Superior temporal gyrus (tissue), 1 donor: ENCODE data around the gene DDX54.
"Not testable (repeated sequence)": the region's sequence is repeated elsewhere in the genome, so short reads cannot be mapped to it uniquely, and the experiment has no call there.

Experiments
- DNase-seq: peaks from one replicate; pipeline ENCODE4 v3.0.0-alpha.2; 2016; ENCODE audit errors: extremely low spot score

The DDX54 gene

DNA sequence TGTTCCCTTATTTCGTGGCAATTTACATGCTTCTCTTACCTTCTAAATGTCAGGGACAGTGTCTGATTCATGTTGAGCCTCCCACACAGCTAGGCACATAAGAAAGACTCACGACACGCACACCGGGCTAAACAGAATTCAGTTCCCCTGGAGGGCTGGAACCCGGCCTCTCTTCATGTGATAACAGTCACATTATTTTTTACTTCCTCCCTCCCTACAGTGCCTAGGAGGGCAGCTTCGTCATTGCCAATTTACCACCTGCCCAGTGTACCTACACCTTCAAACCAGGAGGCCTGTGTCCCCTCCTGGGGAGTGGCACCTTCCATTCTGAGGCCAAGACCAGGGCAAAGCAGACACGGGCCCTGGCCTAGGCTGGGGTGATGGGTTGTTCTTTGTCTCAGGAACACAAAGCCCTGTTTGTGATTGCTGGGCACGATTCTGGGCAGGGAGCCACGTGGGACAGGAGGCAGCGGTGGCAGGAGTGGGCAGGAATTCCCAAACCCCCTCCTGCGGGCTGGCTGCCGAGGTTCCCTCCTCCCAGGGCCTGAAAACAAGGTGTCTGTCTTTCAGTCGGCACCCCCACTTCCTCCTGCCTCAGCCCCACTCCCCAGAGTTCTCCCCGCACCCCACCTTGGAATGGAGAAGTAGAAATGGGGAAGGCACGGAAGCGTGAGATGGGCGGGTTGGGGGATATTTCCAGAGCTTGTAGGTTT is 42.9 kb downstream of the DDX54 start:
- peak; percentile 97 for DNase-seq

DNA sequence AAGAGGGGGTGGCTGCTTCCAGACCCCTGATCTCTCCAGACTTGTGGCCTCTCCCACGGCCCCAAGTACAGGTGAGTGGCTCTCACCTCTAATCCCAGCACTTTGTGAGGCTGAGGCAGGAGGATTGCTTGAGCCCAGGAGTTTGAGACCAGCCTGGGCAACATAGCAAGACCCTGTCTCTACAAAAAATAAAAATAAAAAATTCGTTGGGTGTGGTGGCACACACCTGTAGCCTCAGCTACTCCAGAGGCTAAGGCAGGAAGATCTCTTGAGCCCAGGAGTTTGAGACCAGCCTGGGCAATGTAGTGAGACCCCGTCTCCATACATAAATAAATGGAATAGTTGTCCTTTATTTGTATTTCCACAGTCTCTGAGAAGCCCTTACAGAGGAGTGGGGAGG is 43.6 kb downstream of the DDX54 start:
- DNase-seq = not testable (repeated sequence)

DNA sequence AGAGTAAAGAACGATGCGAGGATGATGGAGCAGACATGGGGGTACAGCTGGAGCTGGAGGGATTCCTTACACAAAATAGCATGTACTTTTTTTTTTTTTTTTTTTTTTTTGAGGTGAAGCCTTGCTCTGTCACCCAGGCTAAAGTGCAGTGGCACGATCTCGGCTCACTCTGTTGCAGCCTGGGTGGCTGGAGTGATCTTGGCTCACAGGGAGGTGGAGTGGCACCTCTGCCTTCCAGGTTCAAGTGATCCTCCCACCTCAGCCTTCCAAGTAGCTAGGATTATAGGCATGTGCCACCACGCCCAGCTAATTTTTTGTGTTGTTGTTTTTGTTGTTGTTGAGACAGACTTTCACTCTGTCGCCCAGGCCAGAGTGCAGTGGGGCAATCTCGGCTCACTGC is 44.6 kb downstream of the DDX54 start:
- no peak for DNase-seq

DNA sequence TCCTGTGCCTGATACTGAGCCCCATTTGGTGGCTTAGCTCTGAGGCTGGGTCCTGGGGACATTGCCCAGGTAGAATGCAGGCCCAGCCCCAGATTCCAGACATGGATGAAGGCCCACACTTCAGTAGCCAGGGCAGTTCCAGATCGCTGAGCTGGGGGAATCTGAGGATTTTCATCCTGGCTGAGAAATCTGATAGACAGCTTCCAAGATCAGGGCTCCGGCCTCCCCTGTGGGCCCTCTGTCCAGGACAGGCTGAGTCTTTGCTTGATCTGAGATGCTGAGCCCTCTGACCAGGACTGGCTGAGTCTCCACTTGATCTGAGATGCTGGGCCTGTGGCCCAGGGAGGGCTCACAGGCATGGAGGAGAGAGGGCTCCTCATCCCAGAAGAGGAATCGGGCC is 46.5 kb downstream of the DDX54 start:
- no peak for DNase-seq

DNA sequence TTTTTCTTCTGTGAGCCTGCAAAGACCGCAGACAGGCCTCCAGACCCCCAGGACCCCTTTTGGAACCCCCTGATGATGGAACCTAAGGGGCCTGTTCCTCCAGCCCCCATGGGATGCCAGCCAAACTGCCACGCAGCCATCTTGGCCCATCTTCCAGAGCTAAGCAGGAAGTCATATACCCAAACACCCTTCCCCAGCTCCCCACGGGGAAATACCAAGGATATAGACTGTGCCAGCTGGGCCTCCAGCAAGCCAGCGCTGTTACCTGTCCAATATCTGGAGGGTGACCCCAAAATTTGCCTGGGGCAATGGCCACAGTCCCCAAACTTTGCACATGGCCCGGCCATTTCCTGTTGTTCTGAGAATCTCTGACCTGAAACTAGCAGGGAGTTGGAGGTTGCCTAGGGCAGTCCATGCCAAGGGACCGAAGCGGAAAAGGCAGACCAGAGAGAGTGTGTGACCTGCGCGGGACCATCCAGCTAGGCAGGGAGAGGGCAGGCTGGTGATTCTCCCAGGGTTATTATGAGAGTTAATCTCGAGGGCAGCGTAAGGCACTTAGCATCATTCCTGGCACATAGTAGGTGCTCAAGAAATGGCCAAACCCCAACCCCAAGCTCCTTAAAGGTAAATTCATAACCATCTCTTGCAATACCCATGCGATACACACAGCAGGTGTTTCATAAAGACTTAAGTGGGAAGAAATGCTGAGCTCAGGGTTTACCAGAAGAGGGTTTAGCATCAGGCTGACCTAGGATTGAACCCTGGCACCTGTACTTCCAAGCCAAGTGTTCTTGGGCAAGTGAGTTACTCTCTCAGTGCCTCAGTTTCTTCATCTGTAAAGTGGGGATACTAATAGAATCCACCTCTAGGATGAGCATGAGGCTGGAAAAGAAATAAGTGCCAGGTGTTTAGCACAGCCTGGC is 47.2 kb downstream of the DDX54 start:
- DNase-seq = no peak

DNA sequence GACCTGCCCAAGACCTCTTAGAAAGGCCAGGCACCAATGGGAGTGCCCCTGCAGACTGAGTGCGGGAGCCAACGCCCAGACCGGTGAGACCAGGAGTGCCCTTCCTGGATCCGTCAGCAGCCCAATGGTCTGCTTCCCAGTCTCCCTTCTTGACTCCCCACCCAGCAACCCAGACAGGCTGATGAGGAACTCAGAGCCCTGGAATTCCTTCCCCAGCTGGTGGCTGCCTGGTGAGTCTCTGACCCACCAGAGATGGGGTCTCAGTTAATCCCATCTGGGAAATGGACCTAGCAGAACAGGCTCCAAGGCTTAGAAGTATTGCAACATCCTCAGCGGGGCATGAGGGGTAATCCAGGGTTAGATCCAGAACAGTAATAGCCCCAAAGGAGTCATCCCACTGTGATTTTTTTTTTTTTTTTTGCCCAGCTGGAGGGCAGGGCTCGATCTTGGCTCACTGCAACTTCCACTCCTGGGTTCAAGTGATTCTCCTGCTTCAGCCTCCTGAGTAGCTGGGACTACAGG is 48.2 kb downstream of the DDX54 start:
- DNase-seq = no peak

DNA sequence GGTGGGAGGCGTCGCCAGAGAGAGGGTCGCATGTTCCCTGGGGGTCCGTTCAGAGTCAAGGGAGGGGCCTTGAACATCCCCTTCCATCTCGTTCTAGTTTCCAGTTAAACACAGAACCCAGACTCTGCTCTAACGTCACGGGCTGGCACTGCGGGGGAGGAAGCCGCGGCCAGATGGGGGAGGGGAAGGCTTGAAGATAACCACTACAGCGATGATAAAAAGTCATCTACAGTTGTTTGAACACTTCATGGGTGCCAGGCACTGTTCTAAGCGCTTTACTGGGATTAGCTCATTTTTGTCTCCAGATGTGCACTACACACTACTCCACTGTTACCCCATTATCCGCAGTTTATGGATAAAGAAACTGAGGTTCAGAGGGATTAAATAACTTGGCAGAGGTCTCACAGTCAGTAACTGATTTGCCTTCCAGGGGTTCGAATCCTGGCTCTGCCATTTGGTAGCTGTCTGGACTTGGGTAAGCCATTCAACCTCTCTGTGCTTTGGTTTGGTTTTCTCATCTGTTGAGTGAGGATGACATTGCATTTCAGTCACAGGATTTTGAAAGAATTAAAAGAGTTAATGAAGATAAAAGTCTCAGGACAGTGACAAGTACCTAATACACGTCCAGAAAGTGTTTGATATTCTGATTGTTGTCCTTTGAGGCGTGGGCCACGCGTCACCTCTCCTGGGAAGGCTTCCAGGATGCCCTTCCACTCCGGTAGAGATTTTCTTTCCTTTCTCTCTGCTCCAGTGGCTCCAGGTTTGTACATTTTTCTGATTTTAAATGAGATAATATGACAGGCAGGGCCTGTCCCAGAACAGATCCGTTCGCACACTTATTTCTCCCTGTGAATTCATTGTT is 48.9 kb downstream of the DDX54 start:
- peak; percentile 87 for DNase-seq

DNA sequence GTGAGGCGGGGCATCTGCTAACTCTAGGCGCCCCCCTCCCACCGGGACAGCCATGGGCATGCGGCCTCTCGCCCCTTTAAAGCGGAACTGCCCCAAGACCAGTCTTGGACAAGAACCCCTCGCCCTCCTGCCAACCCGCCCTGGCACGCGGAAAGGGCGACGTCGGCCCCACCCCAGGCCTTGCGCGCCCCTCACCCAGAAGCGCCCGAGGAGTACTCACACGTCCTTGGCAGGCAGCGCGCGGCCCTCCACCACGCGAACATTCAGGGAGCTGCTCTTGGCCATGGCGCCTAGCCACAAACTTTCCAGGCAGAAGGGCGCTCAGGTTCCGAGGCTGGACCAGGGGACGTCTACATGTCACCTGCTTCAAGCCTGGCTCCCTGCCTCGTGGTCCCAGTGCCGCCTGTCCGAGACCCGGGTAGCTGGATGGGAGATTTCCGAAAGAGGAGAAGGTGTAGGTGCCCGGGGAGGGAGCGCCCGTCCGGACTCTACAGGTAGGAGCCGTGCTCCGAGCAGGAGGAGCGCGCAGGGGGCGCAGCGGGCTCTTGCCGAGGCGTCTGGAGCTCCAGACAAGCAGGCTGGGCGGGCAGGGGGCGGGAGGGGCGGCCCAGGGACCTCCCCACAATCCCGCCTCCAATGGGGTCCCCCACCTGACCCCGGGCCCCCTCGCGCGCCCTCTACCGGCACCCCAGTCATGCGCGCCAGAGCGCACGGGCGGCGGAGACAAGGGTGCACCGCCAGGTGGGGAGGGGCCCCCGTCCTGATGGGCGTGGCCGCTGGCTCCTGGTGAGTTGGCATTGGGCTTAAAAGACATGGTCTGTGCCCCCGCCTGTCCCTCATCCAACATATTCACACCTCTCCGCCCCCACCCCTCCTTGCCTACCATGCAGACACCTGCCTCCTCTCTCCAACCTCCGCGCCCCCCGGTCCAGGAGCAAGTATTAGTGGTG is 49.8 kb downstream of the DDX54 start, which contains the start of gene RASAL1:
RASAL1 (minus strand) TSS at position 584 of the 950 bp plus-strand sequence; CDS start at position 285, 299 bp downstream.
- DNase-seq = peak; percentile 57

DNA sequence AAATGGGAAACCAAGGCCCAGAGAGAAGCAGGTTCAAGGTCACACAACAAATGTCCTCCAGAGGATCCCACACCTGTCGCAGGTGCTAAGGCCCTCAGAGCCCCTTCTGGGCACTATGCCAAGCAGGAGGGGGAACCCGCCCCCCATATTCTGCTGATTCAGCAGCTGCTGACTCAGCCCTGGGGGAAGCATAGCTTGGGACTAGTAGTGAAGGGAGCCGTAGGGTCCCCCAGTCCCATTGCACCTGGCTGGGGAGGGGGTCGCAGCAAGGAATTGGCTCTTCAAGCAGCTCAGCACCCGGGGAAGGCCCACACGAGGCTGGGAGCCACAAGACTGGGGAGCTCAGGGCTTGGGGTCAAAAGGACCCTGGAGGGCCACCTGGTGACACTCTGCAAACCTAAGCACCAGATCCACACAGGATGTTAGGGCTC is 50.7 kb downstream of the DDX54 start:
- no peak for DNase-seq

DNA sequence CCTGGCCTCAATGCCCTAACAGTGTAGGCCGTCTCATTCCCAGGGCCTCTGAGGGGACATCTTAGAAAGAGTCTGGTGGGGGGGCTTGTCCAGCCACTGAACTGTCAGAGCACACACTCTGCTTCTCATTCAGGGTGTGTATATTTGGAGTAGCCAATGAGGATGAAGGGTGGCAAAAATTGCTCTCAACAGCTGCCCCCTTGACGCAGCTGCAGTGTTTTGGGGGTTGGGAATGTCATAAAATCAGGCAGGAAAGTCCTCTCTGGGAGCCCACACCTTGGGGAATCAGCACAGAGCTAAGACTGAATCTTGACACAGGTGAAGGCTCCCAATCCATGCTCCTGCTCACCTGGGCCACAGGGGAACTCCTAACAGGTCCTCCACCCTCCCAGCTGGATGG is 51.2 kb downstream of the DDX54 start:
- DNase-seq = no peak

DNA sequence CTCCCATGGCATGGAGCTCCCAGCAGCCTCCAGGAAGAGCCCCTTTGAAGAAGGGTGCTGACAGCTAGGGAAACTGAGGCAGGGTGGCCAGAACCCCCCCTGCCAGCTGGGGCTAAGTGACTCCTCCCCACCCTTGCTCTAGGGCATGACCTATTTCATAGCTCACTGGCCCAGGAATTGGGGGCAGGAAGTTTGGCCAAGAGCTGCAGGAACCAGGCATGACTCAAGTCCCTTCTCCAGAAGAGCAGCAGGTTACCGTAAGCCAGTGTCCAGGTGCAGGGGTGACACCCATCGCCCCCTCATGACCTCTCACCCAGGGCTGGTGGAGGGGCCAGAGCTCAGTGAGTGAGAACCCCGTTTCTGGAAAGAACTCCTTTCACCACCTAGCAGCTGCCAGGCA is 51.6 kb downstream of the DDX54 start:
- DNase-seq = no peak

DNA sequence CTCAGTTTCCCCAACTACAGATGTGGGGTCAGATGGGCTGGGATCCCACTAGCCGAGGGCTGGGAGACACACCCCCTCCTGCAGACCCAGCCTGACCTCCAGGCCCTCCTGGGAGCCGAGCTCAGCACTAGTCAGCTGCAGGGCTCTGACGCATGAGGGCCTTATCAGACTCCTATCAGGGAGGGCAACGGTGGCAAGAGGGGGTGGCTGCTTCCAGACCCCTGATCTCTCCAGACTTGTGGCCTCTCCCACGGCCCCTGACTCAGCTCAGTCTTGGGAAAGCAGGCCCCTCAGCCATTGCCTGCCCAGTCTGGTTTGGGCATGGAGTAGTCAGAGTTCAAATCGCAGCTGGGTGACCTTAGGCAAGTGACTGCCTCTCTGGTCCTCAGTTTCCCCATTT is 52.2 kb downstream of the DDX54 start:
- DNase-seq = no peak

DNA sequence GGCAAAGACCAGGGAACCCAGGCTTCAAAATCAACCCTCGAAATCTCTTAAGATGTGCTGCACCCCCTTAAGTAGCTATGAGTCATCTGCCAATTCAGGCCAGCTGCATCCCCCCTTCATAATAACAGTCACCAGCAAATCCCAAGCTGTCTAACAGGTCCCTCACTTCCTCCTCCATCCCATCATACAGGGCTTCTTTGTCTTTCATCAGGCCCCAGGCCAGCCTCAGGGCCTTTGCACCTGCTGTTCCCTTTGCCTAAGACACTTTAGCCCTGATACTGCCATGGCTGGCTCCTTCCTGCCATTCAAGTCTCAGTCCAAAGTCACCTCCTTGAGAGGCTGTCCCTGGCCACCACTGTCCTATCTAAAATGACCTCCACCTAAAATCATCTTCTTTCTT is 53.7 kb downstream of the DDX54 start:
- DNase-seq = no peak

DNA sequence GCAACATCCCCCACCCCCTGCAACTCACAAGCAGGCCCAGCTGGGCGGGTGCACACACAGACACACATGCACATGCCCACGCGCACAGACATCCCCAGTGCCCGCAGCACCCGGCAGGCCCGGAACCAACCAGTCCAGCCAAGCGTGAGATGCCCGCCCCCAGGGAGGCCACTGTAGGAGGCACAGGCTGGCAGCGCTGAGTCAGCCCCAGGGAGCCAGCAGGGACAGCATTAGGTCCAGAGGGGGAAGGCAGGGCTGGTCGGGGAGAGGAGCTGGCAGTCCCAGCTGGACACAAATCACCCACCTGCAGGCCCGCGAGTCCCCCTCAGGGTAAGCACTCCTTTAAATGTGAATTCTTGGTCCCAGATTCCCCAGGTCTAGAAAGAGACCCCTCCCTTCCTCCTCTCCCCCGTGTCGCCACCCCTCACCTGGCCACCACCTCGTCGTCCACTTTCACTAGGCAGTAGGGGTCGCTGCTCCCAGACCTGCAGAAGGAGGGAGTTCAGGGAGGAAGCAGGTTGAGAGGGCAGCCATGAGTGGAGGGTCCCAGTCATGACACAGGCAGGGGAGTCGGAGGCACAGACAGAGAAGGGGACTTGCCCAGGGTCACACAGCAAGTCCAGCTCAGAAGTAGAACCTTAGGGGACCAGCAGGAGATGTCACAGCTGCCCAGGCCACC is 54.7 kb downstream of the DDX54 start:
- DNase-seq = peak; percentile 71

DNA sequence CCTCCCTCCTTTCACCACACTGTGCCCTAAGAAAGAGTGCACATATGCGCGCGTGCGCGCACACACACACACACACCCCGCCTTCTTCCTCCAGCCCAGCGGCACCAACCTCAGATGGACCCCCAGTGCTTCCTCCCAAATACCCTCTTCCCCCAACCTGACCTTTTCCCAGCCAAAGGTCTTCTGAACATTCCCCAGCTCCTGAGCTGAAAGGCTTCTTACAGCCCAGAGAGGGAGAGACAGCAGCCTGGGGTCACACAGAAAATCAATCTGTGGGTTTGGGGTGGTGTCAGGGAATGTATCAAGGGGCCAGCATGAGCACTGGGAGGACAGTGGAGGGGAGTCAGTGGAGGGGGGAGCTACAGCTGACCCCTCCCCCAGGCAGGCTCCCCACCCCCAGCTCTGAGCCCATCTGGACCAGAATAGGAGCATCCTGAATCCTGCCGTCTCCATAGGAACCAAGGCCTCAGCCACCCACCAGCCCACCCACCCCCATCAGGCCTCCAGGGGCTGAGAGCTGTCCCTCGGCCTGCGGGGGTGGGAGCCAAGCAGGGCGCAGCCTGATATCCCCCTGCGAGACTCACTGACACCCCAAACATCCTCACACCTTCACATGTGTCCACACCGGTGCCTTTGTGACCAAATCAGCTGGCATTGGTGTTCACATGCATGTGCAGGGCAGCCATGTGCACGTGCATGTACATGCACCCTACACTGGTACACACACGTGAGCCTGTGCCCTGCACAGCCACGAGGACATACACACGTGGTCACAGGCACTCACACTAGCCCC is 55.4 kb downstream of the DDX54 start:
- DNase-seq = no peak

DNA sequence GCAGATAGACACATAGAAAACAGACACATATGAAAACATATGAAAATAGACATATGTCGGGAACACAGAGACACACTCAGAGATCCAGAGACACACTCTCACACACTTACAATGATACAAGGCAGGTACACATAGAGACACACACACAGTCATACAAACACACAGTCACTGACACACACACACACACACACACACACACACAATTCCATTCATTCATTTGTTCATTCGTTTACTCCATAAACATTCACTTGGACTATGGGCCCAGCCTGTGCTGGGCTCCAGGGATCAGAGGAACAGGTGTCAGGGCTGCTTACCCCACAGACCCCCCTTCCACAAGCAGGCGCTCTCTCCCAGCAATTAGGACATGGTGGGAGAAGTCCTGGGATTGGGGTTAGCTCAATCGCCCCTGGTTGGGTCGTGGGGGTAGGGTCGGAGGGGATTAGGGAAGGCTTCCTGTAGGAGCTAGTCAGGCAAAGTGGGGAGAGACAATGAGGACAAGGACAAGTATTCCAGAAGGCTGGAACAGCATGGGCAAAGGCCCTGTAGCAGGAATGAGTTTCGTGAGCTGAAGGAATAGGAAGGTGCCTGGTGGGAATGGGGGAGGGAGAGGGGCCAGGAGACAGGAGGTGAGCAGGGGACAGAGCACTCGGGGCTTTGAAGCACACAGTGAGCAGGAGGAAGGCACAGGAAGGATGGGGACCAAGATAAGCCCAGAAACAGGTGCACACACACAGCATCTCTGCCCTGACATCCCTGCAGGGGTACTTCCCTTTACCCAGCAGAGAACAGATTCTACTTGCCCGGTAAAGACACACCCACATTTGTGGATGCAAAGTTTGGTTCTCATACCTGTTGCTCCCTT is 56.2 kb downstream of the DDX54 start:
- DNase-seq = no peak

DNA sequence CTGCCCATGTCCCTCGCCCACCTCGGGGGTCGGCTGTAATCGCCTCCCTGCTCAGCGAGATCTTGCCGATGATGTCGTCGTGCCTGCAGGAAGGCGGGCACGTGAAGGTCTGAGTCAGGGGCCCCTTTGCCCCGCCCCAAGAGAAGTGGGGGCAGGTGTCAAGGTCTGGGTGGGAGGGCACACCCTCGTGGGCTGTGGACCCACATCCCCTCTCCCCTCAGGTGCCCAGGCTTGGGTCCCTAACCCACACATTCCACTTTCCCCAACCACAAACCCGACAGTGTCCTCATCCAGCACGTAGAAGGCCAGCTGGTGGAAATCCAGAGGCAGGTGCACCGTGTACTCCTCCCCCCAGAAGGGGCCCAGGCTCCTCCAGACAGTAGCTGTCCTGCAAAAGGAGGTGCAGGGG is 57.5 kb downstream of the DDX54 start:
- DNase-seq = no peak
